A549 (cell line): ENCODE data around the gene GALNT5. TPM values are rescaled to one million over a fixed set of nuclear protein-coding genes. Genes with fewer than 3 reads are reported as not detected.
"Not testable (repeated sequence)": the region's sequence is repeated elsewhere in the genome, so short reads cannot be mapped to it uniquely, and the experiment has no call there.

Experiments used
- ATAC-seq, 2 experiments: fragments of 200-7000 bp in 1 of 2; fragments of >200 bp in 1 of 2; cut with Nextera tagmentation in 1 of 2; cut with Tn5 transposase in 1 of 2; 3 replicates each; pipeline versions ENCODE4 v1.8.0 to v1.9.1; 2018 to 2020; ENCODE audit warnings: mild to moderate bottlenecking in 1 of 2, moderate library complexity in 1 of 2
- CTCF ChIA-PET: fragments of 300-600 bp; sonication (Branson Sonifier 250); formaldehyde crosslinking; extraction: SDS; loops from one replicate; lab custom pipeline; 2021; ENCODE audit warnings: antibody characterized with exemption, inconsistent platforms; lab: Yijun Ruan, JAX
- POLR2A ChIA-PET: fragments of 350-600 bp; formaldehyde crosslinking; extraction: SDS; loops from one replicate; lab custom pipeline; 2021; ENCODE audit warnings: antibody characterized with exemption, inconsistent platforms; lab: Yijun Ruan, JAX
- DNase-seq, 2 experiments: peaks; one replicate each; pipeline versions ENCODE4 v3.0.0 to v3.0.0-alpha.2; 2011 to 2016; ENCODE audit warnings: low read depth in 1 of 2, low spot score in 1 of 2
- FAIRE-seq: peaks from 2 replicates; lab custom pipeline; 2011; peaks lifted over from hg19 to GRCh38; lab: Jason Lieb, UNC
- H3K27ac ChIP-seq, 2 experiments: fragments of >200 bp; sonication (Bioruptor Twin); formaldehyde crosslinking; 3 replicates each; pipeline ENCODE4 v1.5.1; 2016 to 2017
- H3K4me1 ChIP-seq: fragments of >200 bp; sonication (Bioruptor Twin); formaldehyde crosslinking; 3 replicates; pipeline ENCODE4 v1.6.1; 2016
- H3K4me2 ChIP-seq: fragments of >200 bp; sonication (Bioruptor Twin); formaldehyde crosslinking; 3 replicates; pipeline ENCODE4 v1.6.1; 2016
- H3K4me3 ChIP-seq: fragments of >200 bp; sonication (Bioruptor Twin); formaldehyde crosslinking; 3 replicates; pipeline ENCODE4 v1.5.1; 2016
- H3K9me3 ChIP-seq: fragments of >200 bp; sonication (Bioruptor Twin); formaldehyde crosslinking; 3 replicates; pipeline ENCODE4 v1.6.1; 2016
- BCL3 ChIP-seq: fragments of >200 bp; sonication (Bioruptor Twin); formaldehyde crosslinking; IDR thresholded peaks from 3 replicates; pipeline ENCODE4 v1.6.1; 2016
- BHLHE40 ChIP-seq: IDR thresholded peaks from 2 replicates; pipeline ENCODE4 v1.6.1; 2012; ENCODE audit warnings: low read depth, low read length, inconsistent platforms
- CBX8 ChIP-seq: fragments of 200-600 bp; sonication (generic); IDR thresholded peaks from 2 replicates; pipeline ENCODE4 v1.6.1; 2016
- CEBPB ChIP-seq, 2 experiments: fragments of >200 bp in 1 of 2; sonication (Bioruptor Twin) in 1 of 2; formaldehyde crosslinking in 1 of 2; IDR thresholded peaks; 2 replicates each; pipeline ENCODE4 v1.6.1; 2012 to 2016
- CHD2 ChIP-seq: fragments of 150-350 bp; IDR thresholded peaks from 2 replicates; pipeline ENCODE4 v1.6.1; 2014; ENCODE audit warnings: low read length; ENCODE audit not compliant: partially characterized antibody
- ESRRA ChIP-seq: fragments of 150-350 bp; IDR thresholded peaks from 2 replicates; pipeline ENCODE4 v1.6.1; 2014; ENCODE audit warnings: mild to moderate bottlenecking, low read length, borderline replicate concordance
- HES2 ChIP-seq: fragments of >200 bp; sonication (Bioruptor Twin); formaldehyde crosslinking; IDR thresholded peaks from 2 replicates; pipeline ENCODE4 v1.6.1; 2016
- HEYL ChIP-seq: fragments of 250-450 bp; sonication (Bioruptor Pico); IDR thresholded peaks from 2 replicates; pipeline ENCODE4 v1.8.0; 2021; ENCODE audit warnings: mild to moderate bottlenecking, moderate library complexity
- HOXA7 ChIP-seq: fragments of 250-450 bp; sonication (Bioruptor Pico); IDR thresholded peaks from 2 replicates; pipeline ENCODE4 v1.5.0; 2020; ENCODE audit warnings: mild to moderate bottlenecking, moderate library complexity
- HOXB5 ChIP-seq: fragments of 250-450 bp; sonication (Bioruptor Pico); IDR thresholded peaks from 2 replicates; pipeline ENCODE4 v1.5.0; 2020; ENCODE audit warnings: mild to moderate bottlenecking, moderate library complexity
- JUN ChIP-seq, 2 experiments: fragments of >200 bp; sonication (Bioruptor Twin); formaldehyde crosslinking; IDR thresholded peaks; 2 replicates in 1 of 2; 3 replicates in 1 of 2; pipeline ENCODE4 v1.6.1; 2016 to 2017
- KDM1A ChIP-seq: fragments of 200-600 bp; sonication (generic); IDR thresholded peaks from 2 replicates; pipeline ENCODE4 v1.6.1; 2016; ENCODE audit warnings: low read depth, mild to moderate bottlenecking
- MAX ChIP-seq: IDR thresholded peaks from 2 replicates; pipeline ENCODE4 v1.6.1; 2012
- MAZ ChIP-seq: fragments of 150-350 bp; IDR thresholded peaks from 2 replicates; pipeline ENCODE4 v1.6.1; 2014; ENCODE audit warnings: antibody characterized with exemption, low read depth, low read length, borderline replicate concordance
- NPAS2 ChIP-seq: fragments of 250-450 bp; sonication (Bioruptor Pico); IDR thresholded peaks from 2 replicates; pipeline ENCODE4 v1.8.0; 2022; ENCODE audit warnings: mild to moderate bottlenecking, moderate library complexity, borderline replicate concordance
- NR3C1 ChIP-seq: fragments of >200 bp; sonication (Bioruptor Twin); formaldehyde crosslinking; IDR thresholded peaks from 3 replicates; pipeline ENCODE4 v1.6.1; 2017
- PBX3 ChIP-seq: IDR thresholded peaks from 2 replicates; pipeline ENCODE4 v1.6.1; 2012
- PHF8 ChIP-seq: fragments of 200-600 bp; sonication (generic); IDR thresholded peaks from 2 replicates; pipeline ENCODE4 v1.6.1; 2016; ENCODE audit warnings: low read depth, mild to moderate bottlenecking, antibody characterized with exemption, moderate library complexity, borderline replicate concordance
- POLR2A ChIP-seq: IDR thresholded peaks from 2 replicates; pipeline ENCODE4 v1.6.1; 2012; ENCODE audit warnings: mild to moderate bottlenecking, low read length
- POLR2AphosphoS2 ChIP-seq: conservative IDR thresholded peaks from 2 replicates; pipeline ENCODE4 v1.6.1; 2012; ENCODE audit warnings: low read length, improper control_type of control experiment, inconsistent platforms
- RCOR1 ChIP-seq: fragments of 150-350 bp; IDR thresholded peaks from 2 replicates; pipeline ENCODE4 v1.6.1; 2014; ENCODE audit warnings: antibody characterized with exemption, low read length, low read depth
- RFX5 ChIP-seq: fragments of 450-650 bp; IDR thresholded peaks from 2 replicates; pipeline ENCODE4 v1.7.1; 2014; ENCODE audit warnings: antibody characterized with exemption, mild to moderate bottlenecking, moderate library complexity
- RNF2 ChIP-seq: fragments of 200-600 bp; sonication (generic); IDR thresholded peaks from 2 replicates; pipeline ENCODE4 v1.6.1; 2016; ENCODE audit warnings: low read depth, mild to moderate bottlenecking, antibody characterized with exemption, moderate library complexity, borderline replicate concordance
- TFCP2L1 ChIP-seq: fragments of 250-450 bp; sonication (Bioruptor Pico); IDR thresholded peaks from 2 replicates; pipeline ENCODE4 v1.5.0; 2021; ENCODE audit warnings: mild to moderate bottlenecking
- TP53 ChIP-seq: fragments of 250-450 bp; sonication (Bioruptor Pico); IDR thresholded peaks from 2 replicates; pipeline ENCODE4 v1.5.0; 2021; ENCODE audit warnings: mild to moderate bottlenecking, moderate library complexity
- USF2 ChIP-seq: fragments of 450-650 bp; IDR thresholded peaks from 2 replicates; pipeline ENCODE4 v1.6.1; 2014; ENCODE audit warnings: antibody characterized with exemption
- ZC3H11A ChIP-seq: fragments of 450-650 bp; IDR thresholded peaks from 2 replicates; pipeline ENCODE4 v1.6.1; 2014; ENCODE audit warnings: antibody characterized with exemption, mild to moderate bottlenecking
- WGBS: methylation state at CpG from one replicate; pipeline ENCODE4 v1.1.6; 2017; ENCODE audit errors: missing lambda C conversion rate; 5-methylcytosine and 5-hydroxymethylcytosine counted together
- polyA plus RNA-seq, 4 experiments: library from polyadenylated mRNA; depleted of rRNA in 3 of 4; stranded (reverse); fragments of >200 nt; fragmentation: RNase III in 1 of 4; extraction: RNeasy Plus Mini Kit Qiagen cat#74134 plus additional on column Dnase treatment in 1 of 4; gene quantifications; 2 replicates in 3 of 4; 3 replicates in 1 of 4; pipeline ENCODE4 v1.2.3, GENCODE V29; 2011 to 2017

The GALNT5 gene
- polyA plus RNA-seq, 2 of the 4 experiments (the other 2 are of a cell fraction) = 2.9 to 3.0 TPM

GRCh38 chr2:157221394-157221988, 36.0 kb upstream of the GALNT5 start:
- 55% methylated on average over 2 of the region's 2 CpGs for WGBS
- no peaks in the 10 kb centered on the region for H3K4me1 ChIP-seq
- ChIA-PET POLR2A (no interaction called here), CTCF (interaction anchor here (1.1 to 1.4 kb wide), 2 partner anchors 17 to 110 kb away, joined by 3 read pairs; no protein-coding TSS in a partner anchor)
- H3K4me2 ChIP-seq = no peak overlapping the region
- FAIRE-seq (no peak), ATAC-seq (no peak), DNase-seq (no peak)
- TF ChIP-seq RCOR1 (no peak), HES2 (no peak), PHF8 (no peak), CHD2 (no peak), NPAS2 (CRISPR knock-in tag) (no peak), CBX8 (no peak), HOXA7 (CRISPR knock-in tag) (no peak), RNF2 (no peak), TFCP2L1 (CRISPR knock-in tag) (no peak), USF2 (no peak), HOXB5 (CRISPR knock-in tag) (no peak)
- H3K27ac ChIP-seq = no peak overlapping the region
- H3K4me3 ChIP-seq = no peak overlapping the region
- H3K9me3 ChIP-seq = no peaks in the 10 kb centered on the region

- no peaks in the 10 kb centered on the region for H3K9me3 ChIP-seq
- POLR2A ChIA-PET = no interaction called here
- TF ChIP-seq BCL3 (no peak), BHLHE40 (no peak), POLR2AphosphoS2 (no peak), ESRRA (no peak), ZC3H11A (no peak), KDM1A (no peak), JUN (IDR thresholded peaks at IDR 0.05) (no peak), RNF2 (no peak), NR3C1 (no peak), PBX3 (no peak), RFX5 (no peak), CEBPB (IDR thresholded peaks at IDR 0.05) (no peak), POLR2A (no peak), CHD2 (no peak), HES2 (no peak), PHF8 (no peak), MAX (no peak), TP53 (no peak), MAZ (no peak), HEYL (CRISPR knock-in tag) (no peak)
- FAIRE-seq = no peak
- CTCF ChIA-PET = no interaction called here
- H3K4me3 ChIP-seq = no peak overlapping the region
- no peak overlapping the region for H3K27ac ChIP-seq
- H3K4me2 ChIP-seq = no peak overlapping the region
- DNase-seq = no peak
- 61% methylated on average over 5 of the region's 5 CpGs for WGBS
- no peaks in the 10 kb centered on the region for H3K4me1 ChIP-seq
- ATAC-seq = no peak
Observed at GRCh38 chr2:157223624-157224205, 33.8 kb upstream of the GALNT5 start.

- FAIRE-seq, POLR2A ChIA-PET, ATAC-seq: not testable (repeated sequence)
Observed at GRCh38 chr2:157224448-157224847, 33.1 kb upstream of the GALNT5 start.

More at GRCh38 chr2:157224448-157224847, 33.1 kb upstream of the GALNT5 start:
- H3K27ac ChIP-seq, H3K4me1 ChIP-seq, CTCF ChIA-PET, H3K4me3 ChIP-seq, H3K4me2 ChIP-seq, H3K9me3 ChIP-seq, DNase-seq: not testable (repeated sequence)
- 55% methylated on average over 2 of the region's 2 CpGs for WGBS
